MM.1S (cell line): ENCODE data around the gene MPP4.

Experiments
- DNase-seq: peaks from one replicate; pipeline ENCODE4 v3.0.0-alpha.2; 2015
- H2AFZ ChIP-seq: fragments of 300-600 bp; sonication (generic); 2 replicates; pipeline ENCODE4 v1.6.0; 2016; ENCODE audit warnings: antibody characterized with exemption, low read length
- H3F3A ChIP-seq: fragments of 300-600 bp; sonication (generic); 2 replicates; pipeline ENCODE4 v1.6.1; 2016; ENCODE audit warnings: mild to moderate bottlenecking, antibody characterized with exemption, low read length, moderate library complexity, mixed read lengths; ENCODE audit not compliant: insufficient read depth
- H3K27ac ChIP-seq: fragments of 300-600 bp; sonication (generic); 2 replicates; pipeline ENCODE4 v1.5.1; 2016; ENCODE audit warnings: mild to moderate bottlenecking, low read length
- H3K27me3 ChIP-seq: fragments of 300-600 bp; sonication (generic); replicated peaks from 2 replicates; pipeline ENCODE4 v1.6.0; 2016; ENCODE audit warnings: low read length; ENCODE audit not compliant: insufficient read depth
- H3K36me3 ChIP-seq: fragments of 300-600 bp; sonication (generic); replicated peaks from 2 replicates; pipeline ENCODE4 v1.6.1; 2016; ENCODE audit warnings: mild to moderate bottlenecking, low read length, mixed read lengths; ENCODE audit not compliant: insufficient read depth
- H3K4me1 ChIP-seq: fragments of 300-600 bp; sonication (generic); 2 replicates; pipeline ENCODE4 v1.6.1; 2016; ENCODE audit warnings: low read length, mixed read lengths
- H3K4me2 ChIP-seq: fragments of 300-600 bp; sonication (generic); 2 replicates; pipeline ENCODE4 v1.6.0; 2016; ENCODE audit warnings: low read depth, low read length
- H3K4me3 ChIP-seq: fragments of 300-600 bp; sonication (generic); 2 replicates; pipeline ENCODE4 v1.5.1; 2016; ENCODE audit warnings: low read length, mixed read lengths
- H3K79me2 ChIP-seq: fragments of 300-600 bp; sonication (generic); 2 replicates; pipeline ENCODE4 v1.6.1; 2016; ENCODE audit warnings: mixed run types, low read length, mixed read lengths
- H3K9ac ChIP-seq: fragments of 300-600 bp; sonication (generic); 2 replicates; pipeline ENCODE4 v1.6.1; 2016; ENCODE audit warnings: low read length, mixed read lengths
- H3K9me2 ChIP-seq: fragments of 300-600 bp; sonication (generic); replicated peaks from 2 replicates; pipeline ENCODE4 v1.6.1; 2016; ENCODE audit warnings: mild to moderate bottlenecking, low read length, mixed read lengths; ENCODE audit not compliant: insufficient read depth
- H3K9me3 ChIP-seq: fragments of 300-600 bp; sonication (generic); replicated peaks from 2 replicates; pipeline ENCODE4 v1.6.1; 2016; ENCODE audit warnings: mild to moderate bottlenecking, low read length, mixed read lengths; ENCODE audit not compliant: insufficient read depth
- H4K20me1 ChIP-seq: fragments of 300-600 bp; sonication (generic); 2 replicates; pipeline ENCODE4 v1.6.1; 2016; ENCODE audit warnings: mild to moderate bottlenecking, low read length, moderate library complexity, mixed read lengths; ENCODE audit not compliant: insufficient read depth
- EZH2 ChIP-seq: fragments of 300-600 bp; sonication (generic); optimal IDR thresholded peaks from 2 replicates; pipeline ENCODE3; 2017; ENCODE audit warnings: low read depth, mild to moderate bottlenecking, antibody characterized with exemption, low read length, mixed read lengths
- EZH2phosphoT487 ChIP-seq: fragments of 300-600 bp; sonication (generic); IDR thresholded peaks from 2 replicates; pipeline ENCODE4 v1.6.1; 2018; ENCODE audit warnings: antibody characterized with exemption, low read length
- TF ChIP-seq, protein P1 (sequence below): fragments of 300-600 bp; sonication (generic); IDR thresholded peaks from 2 replicates; pipeline ENCODE4 v1.5.1; 2016; ENCODE audit warnings: antibody characterized with exemption, low read length, mixed read lengths

Gene MPP4

DNA sequence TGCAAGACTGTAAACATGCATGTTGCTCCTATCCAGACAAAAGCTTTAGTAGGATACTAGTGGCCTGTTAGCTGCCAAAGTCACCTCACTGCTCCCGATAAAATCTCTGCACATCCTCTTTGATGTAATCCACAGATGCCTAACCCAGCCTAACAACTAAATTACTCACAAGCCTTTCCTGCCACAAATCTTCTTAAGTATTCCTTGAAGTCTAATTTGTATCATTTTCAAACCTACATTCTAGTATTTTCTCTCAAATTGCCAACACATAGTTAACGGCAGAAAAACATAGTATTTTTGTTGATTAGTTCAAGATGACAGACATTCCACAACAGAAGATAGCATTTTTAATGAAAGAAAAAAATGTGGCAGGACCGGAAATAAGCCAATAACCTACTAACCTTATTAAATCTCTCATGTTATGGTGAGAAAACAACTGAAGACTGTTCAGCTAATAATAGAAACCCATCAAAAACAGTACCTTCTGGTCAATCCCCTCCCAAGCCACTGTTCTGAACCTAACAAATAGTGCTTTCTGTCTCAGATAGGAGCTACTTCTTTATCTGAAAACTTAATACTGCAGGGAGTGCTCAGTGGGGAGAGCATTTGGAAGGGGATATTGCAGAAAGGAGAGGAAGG is at the start of gene MPP4:
Gene MPP4, minus strand, starts transcription at position 57 of the 639 bp plus-strand sequence. CDS start 4,690 bp downstream, outside the sequence.
- no peak within 1 kb of the TSS for H3K4me3 ChIP-seq
- no peak within 1 kb of the TSS for H3K4me2 ChIP-seq
- no peaks in the 10 kb centered on the region for H3F3A ChIP-seq
- no peaks in the 10 kb centered on the region for H3K9me3 ChIP-seq
- TF ChIP-seq, protein P1, sequence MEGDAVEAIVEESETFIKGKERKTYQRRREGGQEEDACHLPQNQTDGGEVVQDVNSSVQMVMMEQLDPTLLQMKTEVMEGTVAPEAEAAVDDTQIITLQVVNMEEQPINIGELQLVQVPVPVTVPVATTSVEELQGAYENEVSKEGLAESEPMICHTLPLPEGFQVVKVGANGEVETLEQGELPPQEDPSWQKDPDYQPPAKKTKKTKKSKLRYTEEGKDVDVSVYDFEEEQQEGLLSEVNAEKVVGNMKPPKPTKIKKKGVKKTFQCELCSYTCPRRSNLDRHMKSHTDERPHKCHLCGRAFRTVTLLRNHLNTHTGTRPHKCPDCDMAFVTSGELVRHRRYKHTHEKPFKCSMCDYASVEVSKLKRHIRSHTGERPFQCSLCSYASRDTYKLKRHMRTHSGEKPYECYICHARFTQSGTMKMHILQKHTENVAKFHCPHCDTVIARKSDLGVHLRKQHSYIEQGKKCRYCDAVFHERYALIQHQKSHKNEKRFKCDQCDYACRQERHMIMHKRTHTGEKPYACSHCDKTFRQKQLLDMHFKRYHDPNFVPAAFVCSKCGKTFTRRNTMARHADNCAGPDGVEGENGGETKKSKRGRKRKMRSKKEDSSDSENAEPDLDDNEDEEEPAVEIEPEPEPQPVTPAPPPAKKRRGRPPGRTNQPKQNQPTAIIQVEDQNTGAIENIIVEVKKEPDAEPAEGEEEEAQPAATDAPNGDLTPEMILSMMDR = no peak
- TF ChIP-seq EZH2 (no peak), EZH2phosphoT487 (no peak)
- no peaks in the 10 kb centered on the region for H4K20me1 ChIP-seq
- no peak within 1 kb of the TSS for H3K27ac ChIP-seq
- no peak within 1 kb of the TSS for H3K9ac ChIP-seq
- DNase-seq = no peak
- H3K36me3 ChIP-seq = no peaks in the 10 kb centered on the region
- no peaks in the 10 kb centered on the region for H3K4me1 ChIP-seq
- H3K9me2 ChIP-seq = no peaks in the 10 kb centered on the region
- H2AFZ ChIP-seq = no peak within 1 kb of the TSS
- H3K79me2 ChIP-seq = no peaks in the 10 kb centered on the region
- H3K27me3 ChIP-seq = no peaks in the 10 kb centered on the region

GRCh38 chr2:201746551-201746950 is 48.1 kb upstream of the MPP4 start:
- Histone ChIP-seq H3K79me2 (no peaks in the 10 kb centered on the region), H3K9me2 (no peaks in the 10 kb centered on the region), H3K9ac (no peak overlapping the region), H3K36me3 (no peaks in the 10 kb centered on the region; the same call in 1 of the 2 replicates), H3K4me1 (peaks cover 7% of the 10 kb centered on the region), H3K9me3 (no peaks in the 10 kb centered on the region), H4K20me1 (no peaks in the 10 kb centered on the region), H3F3A (no peaks in the 10 kb centered on the region), H3K27ac (no peak overlapping the region), H3K4me3 (no peak overlapping the region), H2AFZ (no peak overlapping the region), H3K27me3 (no peaks in the 10 kb centered on the region), H3K4me2 (no peak overlapping the region)
- DNase-seq = no peak
- TF ChIP-seq EZH2phosphoT487 (no peak), EZH2 (no peak)
- TF ChIP-seq, protein P1 = no peak

- TF ChIP-seq EZH2phosphoT487 (no peak), EZH2 (no peak)
- TF ChIP-seq, protein P1 = no peak
- DNase-seq = no peak
- H3K9me3 ChIP-seq = no peaks in the 10 kb centered on the region
Measured at GRCh38 chr2:201735486-201735885, 37.0 kb upstream of the MPP4 start.

More at GRCh38 chr2:201735486-201735885, 37.0 kb upstream of the MPP4 start:
- no peaks in the 10 kb centered on the region for H4K20me1 ChIP-seq
- H3K9ac ChIP-seq = no peak overlapping the region
- H2AFZ ChIP-seq = no peak overlapping the region
- H3K4me1 ChIP-seq = peaks cover 8% of the 10 kb centered on the region; the same call in 1 of the 2 replicates
- no peaks in the 10 kb centered on the region for H3K36me3 ChIP-seq
- no peaks in the 10 kb centered on the region for H3K27me3 ChIP-seq
- no peaks in the 10 kb centered on the region for H3K9me2 ChIP-seq
- H3K4me3 ChIP-seq = no peak overlapping the region
- H3F3A ChIP-seq = peaks cover 12% of the 10 kb centered on the region
- no peak overlapping the region for H3K27ac ChIP-seq
- no peaks in the 10 kb centered on the region for H3K79me2 ChIP-seq
- H3K4me2 ChIP-seq = no peak overlapping the region
